ENCODE results near the gene IFNA5.

The IFNA5 gene

DNA sequence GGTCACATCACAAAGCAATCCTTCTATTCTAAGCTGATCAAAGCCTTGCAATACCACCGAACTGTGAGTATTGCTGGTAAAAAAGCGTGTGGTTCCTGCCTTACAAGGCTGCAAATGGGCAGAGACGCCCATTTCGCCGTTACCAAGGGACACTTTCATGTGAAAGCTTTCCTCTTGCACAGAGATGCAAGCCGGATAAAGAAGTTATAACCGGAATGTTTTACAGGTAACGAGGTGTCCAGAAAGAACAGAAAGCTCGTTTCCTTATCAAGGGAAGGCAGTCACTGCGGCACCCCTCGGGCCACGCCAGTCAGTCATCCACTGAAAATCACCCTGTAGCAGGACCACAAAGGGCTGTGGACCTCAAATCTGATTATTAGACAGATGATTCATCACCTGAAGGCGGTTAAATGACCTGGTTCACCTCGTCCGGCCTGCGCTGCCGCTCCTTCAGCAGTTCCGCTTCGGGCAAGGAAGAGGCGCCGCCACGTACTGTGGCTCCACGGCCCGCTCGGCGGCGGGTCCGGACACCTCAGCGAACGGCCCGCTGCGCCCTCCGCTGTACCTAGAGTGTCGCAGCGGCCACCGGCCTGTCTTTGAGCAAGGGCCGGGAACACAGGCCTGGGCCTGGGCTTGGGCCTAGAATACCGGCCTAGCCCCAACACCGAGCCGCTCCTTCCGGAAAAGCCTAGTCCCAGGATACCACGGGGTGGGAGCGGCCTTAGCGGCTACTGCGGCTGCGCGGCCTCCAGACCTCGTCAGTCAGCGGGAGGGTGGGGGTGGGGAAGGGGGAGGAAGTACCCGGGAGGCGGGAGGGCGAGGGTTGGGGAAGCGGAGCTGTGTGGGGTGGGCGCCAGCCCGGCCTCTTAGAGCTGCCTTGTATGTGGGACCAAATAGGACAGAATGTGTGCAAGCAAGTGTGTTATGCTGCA is 29.9 kb upstream of the IFNA5 start, which contains the start of gene KLHL9:
Gene KLHL9, minus strand, starts transcription at position 704 of the 932 bp plus-strand sequence. Its CDS starts 545 bp downstream, at position 159.
- Histone ChIP-seq H3K36me3 (peaks cover 6% of the 10 kb centered on the region), H3K9me3 (no peaks in the 10 kb centered on the region), H3K4me1 (peaks cover 6% of the 10 kb centered on the region), H3K4me3 (ENCODE audit: low read depth, low read length) (peak within 1 kb of the TSS; percentile 98), H3K27me3 (peaks cover 4% of the 10 kb centered on the region; the same call in 1 of the 2 replicates)
- DNase-seq = peak; percentile 93
- no peak for TF ChIP-seq CTCF (IDR thresholded peaks at IDR 0.05; ENCODE audit: low read depth, low read length)

- TF ChIP-seq CTCF (IDR thresholded peaks at IDR 0.05; ENCODE audit: low read depth, low read length) = no peak
- Histone ChIP-seq H3K36me3 (peaks cover 6% of the 10 kb centered on the region), H3K27me3 (no peaks in the 10 kb centered on the region), H3K4me3 (ENCODE audit: low read depth, low read length) (peak overlapping the region; percentile 17), H3K9me3 (no peaks in the 10 kb centered on the region), H3K4me1 (peaks cover 6% of the 10 kb centered on the region)
- no peak for DNase-seq
Measured at GRCh38 chr9:21333226-21333625, 28.1 kb upstream of the IFNA5 start.

DNA sequence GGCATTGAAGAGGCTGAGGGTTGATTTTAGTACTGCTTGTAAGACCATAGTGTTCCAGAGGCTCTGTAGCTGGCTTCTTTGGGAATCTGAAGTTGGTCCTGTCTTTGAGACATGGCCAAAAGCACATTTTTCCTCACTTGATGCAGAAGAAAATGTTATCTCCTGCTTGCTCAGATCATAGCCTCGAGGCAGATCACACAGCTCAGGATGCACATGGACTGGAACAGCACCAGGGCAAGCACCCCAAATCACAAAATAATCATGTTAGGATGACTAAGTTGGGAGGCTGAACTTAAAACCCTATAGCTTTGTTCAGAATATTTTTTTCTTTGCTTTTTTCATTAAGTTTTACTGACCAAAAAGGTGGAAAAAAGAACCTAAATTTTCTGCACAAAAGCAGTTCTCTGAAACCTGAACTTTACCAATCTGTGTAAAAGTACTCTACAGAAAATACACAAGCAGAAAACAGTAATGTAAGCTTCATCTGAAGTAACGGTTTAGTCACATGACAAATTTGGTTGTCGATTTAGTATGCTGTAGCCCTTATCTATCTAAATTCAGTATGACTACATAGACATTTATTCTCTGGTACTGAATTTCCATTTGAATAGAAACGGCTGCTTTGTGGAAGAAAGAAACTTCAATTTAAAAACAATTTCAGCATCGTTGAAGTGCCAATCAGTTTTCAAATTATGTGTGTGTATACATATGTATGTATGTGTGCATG is 26.7 kb upstream of the IFNA5 start:
- no peak for TF ChIP-seq CTCF (IDR thresholded peaks at IDR 0.05; ENCODE audit: low read depth, low read length)
- DNase-seq = peak; percentile 12
- peaks cover 6% of the 10 kb centered on the region for H3K4me1 ChIP-seq
- H3K4me3 ChIP-seq (ENCODE audit: low read depth, low read length) = peak overlapping the region; percentile 19
- no peaks in the 10 kb centered on the region for H3K9me3 ChIP-seq
- H3K36me3 ChIP-seq = peaks cover 6% of the 10 kb centered on the region
- H3K27me3 ChIP-seq = no peaks in the 10 kb centered on the region

DNA sequence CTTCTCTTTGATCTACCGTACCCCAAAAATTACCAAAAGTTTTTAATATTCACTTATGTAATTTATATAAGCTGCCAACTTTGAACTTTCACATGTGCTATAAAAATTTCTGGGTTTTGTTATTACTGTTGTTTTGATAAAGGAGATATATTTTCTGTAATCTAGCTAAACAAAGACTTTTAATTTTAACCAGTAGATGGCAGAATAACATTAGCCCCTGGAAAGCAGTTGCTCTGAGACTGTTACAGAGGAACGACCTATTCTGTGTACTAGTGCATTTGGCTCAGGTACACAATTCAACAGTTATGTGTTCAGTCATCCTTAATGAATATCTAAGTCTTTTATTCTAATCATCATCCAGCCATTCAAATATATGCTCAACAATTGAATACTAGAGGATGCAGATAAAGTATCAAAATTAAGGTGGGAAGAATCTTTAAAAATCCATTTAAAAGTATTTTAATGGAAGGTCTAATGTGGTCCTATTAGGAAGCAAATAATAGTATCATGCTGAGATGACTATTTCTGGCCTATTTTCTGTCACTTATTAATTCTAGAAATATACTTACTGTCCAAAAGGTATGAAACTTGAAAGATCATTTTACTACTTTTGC is 21.5 kb upstream of the IFNA5 start:
- no peak for DNase-seq
- no peak overlapping the region for H3K4me3 ChIP-seq (ENCODE audit: low read depth, low read length)
- H3K27me3 ChIP-seq = no peaks in the 10 kb centered on the region
- no peaks in the 10 kb centered on the region for H3K9me3 ChIP-seq
- TF ChIP-seq CTCF (IDR thresholded peaks at IDR 0.05; ENCODE audit: low read depth, low read length) = peak; percentile 72
- H3K4me1 ChIP-seq = no peaks in the 10 kb centered on the region; the same call in 1 of the 2 replicates
- H3K36me3 ChIP-seq = no peaks in the 10 kb centered on the region; the same call in 1 of the 2 replicates

DNA sequence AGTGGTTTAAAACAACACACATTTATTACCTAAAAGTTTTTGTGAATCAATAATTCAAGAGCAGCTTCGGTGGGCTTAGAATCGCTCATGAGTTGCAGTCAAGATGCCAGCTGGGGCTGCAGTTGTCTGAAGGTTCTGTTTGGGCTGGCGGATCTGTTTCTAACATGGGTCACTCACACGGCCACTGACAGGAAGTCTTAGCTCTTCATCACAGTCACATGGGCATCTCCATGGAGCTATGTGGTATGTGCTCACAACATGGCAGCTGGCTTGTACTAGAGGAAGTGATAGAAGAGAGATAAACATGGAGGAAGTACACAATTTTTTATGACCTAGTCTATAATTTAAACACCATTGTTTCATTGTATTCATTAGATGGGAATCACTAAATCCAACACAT is 18.9 kb upstream of the IFNA5 start:
- no peak for TF ChIP-seq CTCF (IDR thresholded peaks at IDR 0.05; ENCODE audit: low read depth, low read length)
- Histone ChIP-seq H3K9me3 (no peaks in the 10 kb centered on the region), H3K4me1 (no peaks in the 10 kb centered on the region; the same call in 1 of the 2 replicates), H3K4me3 (ENCODE audit: low read depth, low read length) (no peak overlapping the region), H3K36me3 (no peaks in the 10 kb centered on the region; the same call in 1 of the 2 replicates), H3K27me3 (no peaks in the 10 kb centered on the region)
- no peak for DNase-seq
